Stomach (tissue), 4 donors: ENCODE data around the gene CIAO3.

Source experiments
- CTCF ChIP-seq, 7 experiments: fragments of 450-650 bp in 4 of 7; fragments of 200-600 bp in 3 of 7; sonication (generic) in 3 of 7; IDR thresholded peaks; one replicate each; pipeline ENCODE4 v1.5.1; 2016 to 2019; ENCODE audit warnings: antibody characterized with exemption in 7 of 7, control low read depth in 2 of 7, mild to moderate bottlenecking in 1 of 7
- POLR2AphosphoS5 ChIP-seq, 3 donors: sonication (generic); formaldehyde crosslinking; IDR thresholded peaks; one replicate each; pipeline ENCODE4 v1.6.1; 2016; ENCODE audit warnings: antibody characterized with exemption in 3 of 3

DNA sequence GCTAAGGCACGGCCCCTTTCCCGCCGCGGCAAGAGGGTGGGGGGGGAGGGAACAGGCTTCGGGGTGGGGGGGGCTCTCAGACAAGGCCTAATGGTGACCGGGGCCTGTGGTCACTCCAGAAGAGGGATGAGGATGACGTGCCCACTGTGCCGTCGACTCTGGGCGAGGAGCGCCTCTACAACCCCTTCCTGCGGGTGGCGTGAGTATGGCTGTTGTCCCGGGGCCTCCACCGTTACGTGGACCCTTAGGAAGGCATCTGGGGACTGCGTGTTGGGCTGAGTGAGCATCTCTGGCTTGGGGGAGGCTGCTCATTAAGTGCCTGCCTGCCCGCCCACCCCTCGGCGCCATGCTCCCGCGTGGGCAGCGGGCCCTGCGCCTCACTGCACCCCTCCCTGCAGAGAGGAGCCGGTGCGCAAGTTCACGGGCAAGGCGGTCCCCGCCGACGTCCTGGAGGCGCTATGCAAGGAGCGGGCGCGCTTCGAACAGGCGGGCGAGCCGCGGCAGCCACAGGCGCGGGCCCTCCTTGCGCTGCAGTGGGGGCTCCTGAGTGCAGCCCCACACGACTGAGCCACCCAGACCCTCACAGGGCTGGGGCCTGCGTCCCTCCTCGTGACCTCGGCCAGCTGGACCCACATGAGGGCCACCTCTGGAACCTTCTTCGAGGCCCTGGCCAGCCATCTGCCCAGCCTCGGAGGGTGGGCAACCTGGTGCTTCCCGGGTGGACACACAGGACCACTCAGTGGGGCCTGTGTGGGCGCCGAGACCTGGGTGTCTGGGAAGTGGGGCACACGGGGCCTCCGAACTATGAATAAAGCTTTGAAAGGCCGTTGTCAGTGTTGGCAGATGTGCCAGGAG, 11.7 kb downstream of the CIAO3 start:
- TF ChIP-seq CTCF (IDR thresholded peaks at IDR 0.05) (no peak), POLR2AphosphoS5 (IDR thresholded peaks at IDR 0.05) (no peak)
